ENCODE results near the gene RNU11. TPM values are rescaled to one million over a fixed set of nuclear protein-coding genes. Genes with fewer than 3 reads are reported as not detected.
"Not testable (repeated sequence)": the region's sequence is repeated elsewhere in the genome, so short reads cannot be mapped to it uniquely, and the experiment has no call there.

Gene RNU11
- total RNA-seq, 1 donor from 2014 or later: not detected

- no peaks in the 10 kb centered on the region for H3K9me3 ChIP-seq
- DNase-seq (no peak), ATAC-seq (no peak)
- H3K36me3 ChIP-seq: peaks cover 3% of the 10 kb centered on the region
- H3K4me3 ChIP-seq: no peak overlapping the region
- no peaks in the 10 kb centered on the region for H3K27me3 ChIP-seq (ENCODE audit: low read depth)
- no peak for TF ChIP-seq CTCF (IDR thresholded peaks at IDR 0.05)
- no peaks in the 10 kb centered on the region for H3K4me1 ChIP-seq
- no peak overlapping the region for H3K27ac ChIP-seq
- intact Hi-C loops (cut with DNase I): no loop called here
Observed at GRCh38 chr1:28675924-28676257, 27.5 kb downstream of the RNU11 start.

GRCh38 chr1:28680151-28680550 is 31.8 kb downstream of the RNU11 start:
- no peak for ATAC-seq

DNA sequence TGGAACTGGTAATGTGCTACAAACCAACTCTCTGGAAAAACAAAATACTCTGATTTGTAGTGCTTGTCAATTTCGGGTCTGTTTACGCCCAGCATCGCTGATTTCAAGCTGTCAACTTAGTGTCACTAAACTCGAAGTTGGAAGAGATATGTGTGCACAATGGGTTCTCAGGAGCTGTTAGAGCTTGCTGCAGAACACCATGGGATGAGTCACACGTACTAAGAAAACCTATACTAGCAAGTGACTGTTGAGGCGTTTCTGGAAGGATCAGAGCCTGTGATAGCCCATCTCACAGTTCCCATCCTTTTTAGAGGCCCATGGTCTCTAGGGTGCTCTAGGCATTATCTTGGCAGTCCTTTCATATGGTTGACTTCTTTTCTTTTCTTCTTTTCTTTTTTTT is 34.4 kb downstream of the RNU11 start:
- no peak for DNase-seq
- Histone ChIP-seq H3K4me1 (no peaks in the 10 kb centered on the region), H3K9me3 (no peaks in the 10 kb centered on the region), H3K27ac (no peak overlapping the region), H3K4me3 (no peak overlapping the region), H3K27me3 (ENCODE audit: low read depth) (no peaks in the 10 kb centered on the region), H3K36me3 (peaks cover 52% of the 10 kb centered on the region)
- no peak for TF ChIP-seq CTCF (IDR thresholded peaks at IDR 0.05)
- intact Hi-C loops (cut with DNase I): no loop called here
- no peak for ATAC-seq

More at GRCh38 chr1:28680151-28680550, 31.8 kb downstream of the RNU11 start:
- intact Hi-C loops (cut with DNase I): no loop called here
- no peak for TF ChIP-seq CTCF (IDR thresholded peaks at IDR 0.05)
- Histone ChIP-seq H3K4me3 (no peak overlapping the region), H3K36me3 (peaks cover 40% of the 10 kb centered on the region), H3K4me1 (no peaks in the 10 kb centered on the region), H3K27me3 (ENCODE audit: low read depth) (no peaks in the 10 kb centered on the region), H3K27ac (no peak overlapping the region), H3K9me3 (no peaks in the 10 kb centered on the region)
- no peak for DNase-seq

GRCh38 chr1:28684937-28685336 is 36.5 kb downstream of the RNU11 start:
- H3K27ac ChIP-seq: no peak overlapping the region
- H3K9me3 ChIP-seq: no peaks in the 10 kb centered on the region
- no peak for TF ChIP-seq CTCF (IDR thresholded peaks at IDR 0.05)
- ATAC-seq: no peak
- no peak overlapping the region for H3K4me3 ChIP-seq
- intact Hi-C loops (cut with DNase I): no loop called here
- H3K4me1 ChIP-seq: no peaks in the 10 kb centered on the region
- H3K27me3 ChIP-seq (ENCODE audit: low read depth): no peaks in the 10 kb centered on the region
- no peak for DNase-seq
- H3K36me3 ChIP-seq: peaks cover 55% of the 10 kb centered on the region

DNA sequence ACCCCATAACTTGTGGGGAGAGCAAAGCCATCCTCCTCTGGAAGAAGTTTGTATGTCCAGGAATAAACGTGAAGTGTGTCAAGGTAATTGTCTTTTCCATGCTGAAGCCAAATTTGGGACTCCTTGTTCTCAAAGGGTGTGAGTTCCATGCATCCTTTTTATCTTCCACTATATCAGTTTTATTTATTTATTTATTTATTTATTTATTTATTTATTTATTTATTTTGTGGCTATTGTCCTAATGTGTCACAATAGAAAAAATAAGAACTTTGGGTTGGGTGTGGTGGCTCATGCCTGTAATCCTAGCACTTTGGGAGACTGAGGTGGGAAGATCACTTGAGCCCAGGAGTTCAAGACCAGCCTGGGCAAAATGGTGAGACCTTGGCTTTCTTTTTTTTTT is 43.2 kb downstream of the RNU11 start:
- H3K4me1 ChIP-seq; H3K4me3 ChIP-seq; H3K9me3 ChIP-seq; ATAC-seq; H3K27me3 ChIP-seq (ENCODE audit: low read depth); H3K27ac ChIP-seq; DNase-seq; intact Hi-C loops (cut with DNase I): not testable (repeated sequence)
- peaks cover 58% of the 10 kb centered on the region for H3K36me3 ChIP-seq

Other genes starting within 250 kb of the RNU11 start
- 29.1 TPM for gene RCC1, start 142.6 kb upstream of the RNU11 start, total RNA-seq
- 26.3 TPM for gene TRNAU1AP, start 95.5 kb upstream of the RNU11 start, total RNA-seq
- 7.0 TPM for gene RAB42, start 56.3 kb upstream of the RNU11 start, total RNA-seq
- 21.8 TPM for gene TAF12, start 5.5 kb upstream of the RNU11 start, total RNA-seq
- gene GMEB1, start 20.2 kb downstream of the RNU11 start, total RNA-seq: 14.2 TPM
- 70.9 TPM for gene YTHDF2, start 88.3 kb downstream of the RNU11 start, total RNA-seq
- not detected for gene OPRD1, start 163.6 kb downstream of the RNU11 start, total RNA-seq

All from lower lobe of right lung (tissue), 2 donors.